ENCODE measurements around the gene ABHD2. TPM values are rescaled to one million over a fixed set of nuclear protein-coding genes. Genes with fewer than 3 reads are reported as not detected.

Gene ABHD2
- total and polyA plus RNA-seq, 9 of the 15 experiments (the other 6 are each of a cell fraction or from before 2014, with no cell fraction given) = 16.9 to 99.8 (median 47.5) TPM

DNA sequence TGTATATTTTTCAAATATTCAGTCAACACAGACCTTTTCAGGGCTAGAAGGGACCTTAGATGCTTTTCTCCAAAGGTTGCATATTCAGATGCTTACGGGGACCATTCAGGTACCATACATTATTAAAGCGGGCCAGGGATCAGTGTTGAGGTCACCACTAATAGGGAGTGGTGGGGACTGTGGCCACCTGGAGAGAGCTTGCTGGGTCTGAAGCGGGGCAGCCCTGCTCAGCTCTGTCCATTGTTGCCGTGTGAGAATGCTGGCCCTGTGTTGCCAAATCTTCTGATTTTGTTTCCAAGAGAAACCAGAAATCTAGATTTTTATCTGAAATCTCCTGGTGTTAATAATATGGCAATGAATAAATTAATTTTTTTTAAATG, 23.7 kb downstream of the ABHD2 start:
- no peak for ATAC-seq
- BruUV-seq (replicated peaks) = no TSS peak
- peaks cover 64% of the 10 kb centered on the region for H3K36me3 ChIP-seq (ENCODE audit: control insufficient read depth, insufficient read depth, low read length)
- ChIA-PET CTCF (ENCODE audit: low intra/inter-chr PET ratio) (no interaction called here), POLR2A (interaction anchor here (3.1 kb wide), 1 partner anchor 23 kb away, joined by 20 read pairs; the partner anchor contains the start of gene ABHD2)
- H3K27ac ChIP-seq (ENCODE audit: extremely low read depth, low read depth, low read length) = no peak overlapping the region
- H3K4me1 ChIP-seq (replicated peaks in 1 of 2; ENCODE audit: control insufficient read depth in 2 of 2, insufficient read depth in 2 of 2, low read length in 2 of 2) = peaks cover 4 to 45% of the 10 kb centered on the region in 2 experiments; a peak in 4 of 5 replicates
- no peak overlapping the region for H3K4me2 ChIP-seq (ENCODE audit: insufficient read depth, low read length)
- H2AFZ ChIP-seq (ENCODE audit: low read depth, low read length) = no peak overlapping the region
- H3K9me1 ChIP-seq (ENCODE audit: control insufficient read depth, insufficient read depth, low read length) = no peaks in the 10 kb centered on the region
- no peak for FAIRE-seq
- no peak overlapping the region for H3K4me3 ChIP-seq
- 79% methylated on average over 4 of the region's 4 CpGs for WGBS (ENCODE audit: insufficient coverage, low coverage, missing lambda C conversion rate)
- in situ Hi-C loops (cut with MboI) (no loop called here), intact Hi-C loops (cut with micrococcal nuclease) (no loop called here)
- H3K9me3 ChIP-seq (replicated peaks; ENCODE audit: control insufficient read depth, insufficient read depth, low read depth, low read length) = no peaks in the 10 kb centered on the region
- H4K20me1 ChIP-seq (replicated peaks; ENCODE audit: control insufficient read depth, insufficient read depth, low read length) = 0 out of 2 replicates have a peak, but pooled peaks cover under 1% of the 10 kb centered on the region
- no peak for TF ChIP-seq TAF15 (IDR thresholded peaks at IDR 0.05; ENCODE audit: low read depth, low read length)
- TF ChIP-seq SMAD4 (CRISPR knock-in tag; conservative IDR thresholded peaks at IDR 0.05) = no peak
- no peak for TF ChIP-seq MXI1 (IDR thresholded peaks at IDR 0.05; ENCODE audit: low read depth, low read length)
- no peak for TF ChIP-seq ESRRA (IDR thresholded peaks at IDR 0.05; ENCODE audit: borderline replicate concordance, low read depth)
- TF ChIP-seq, protein P1, sequence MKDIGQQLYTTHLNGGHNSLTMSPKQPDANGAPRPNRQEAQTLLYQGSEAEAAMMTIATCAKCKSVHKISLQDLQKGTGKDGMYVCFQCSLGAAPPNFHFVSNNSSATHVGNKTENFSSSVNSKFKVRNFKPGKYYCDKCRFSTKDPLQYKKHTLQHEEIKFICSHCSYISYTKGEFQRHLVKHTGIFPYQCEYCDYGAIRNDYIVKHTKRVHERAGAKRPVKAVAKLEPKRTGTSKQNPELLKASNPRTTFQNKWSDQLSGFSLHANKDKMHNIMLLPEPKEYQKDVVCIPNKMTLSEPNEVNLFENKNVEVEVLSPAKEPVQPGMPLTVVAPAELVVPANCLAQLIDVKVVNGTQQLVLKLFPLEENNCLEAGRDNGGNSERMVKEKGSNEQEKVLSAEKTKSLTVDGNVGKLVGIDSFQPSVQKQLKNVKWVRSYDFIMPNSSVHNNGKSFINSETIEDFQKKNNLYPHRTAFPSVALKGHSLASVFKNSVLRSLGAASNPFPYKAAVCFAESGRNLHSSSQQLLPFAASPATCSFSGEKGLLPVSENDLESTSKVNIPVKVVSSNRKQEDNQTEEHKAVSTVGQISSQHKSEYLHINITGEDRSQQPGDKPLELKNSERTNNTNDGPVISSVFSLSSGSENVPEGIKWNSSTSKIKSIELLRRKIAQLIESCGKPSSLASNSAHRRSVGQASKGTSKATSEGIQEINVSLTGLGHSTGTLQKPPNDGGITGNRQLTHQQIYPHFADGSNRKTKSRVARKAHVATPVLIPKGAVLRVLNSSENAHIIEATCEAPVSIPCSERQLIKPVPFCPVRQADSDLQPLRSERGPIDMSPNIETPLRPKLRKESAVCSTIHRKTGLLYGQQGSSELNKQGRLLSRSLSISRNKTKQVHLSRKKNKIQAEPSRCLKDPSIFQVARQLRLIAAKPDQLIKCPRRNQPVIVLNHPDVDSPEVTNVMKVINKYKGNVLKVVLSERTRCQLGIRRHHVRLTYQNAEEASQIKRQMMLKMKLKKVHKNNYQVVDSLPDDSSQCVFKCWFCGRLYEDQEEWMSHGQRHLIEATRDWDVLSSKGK (CRISPR knock-in tag; IDR thresholded peaks at IDR 0.05) = no peak
- no peak for TF ChIP-seq TRIM24 (IDR thresholded peaks at IDR 0.05)
- TF ChIP-seq, protein P2, sequence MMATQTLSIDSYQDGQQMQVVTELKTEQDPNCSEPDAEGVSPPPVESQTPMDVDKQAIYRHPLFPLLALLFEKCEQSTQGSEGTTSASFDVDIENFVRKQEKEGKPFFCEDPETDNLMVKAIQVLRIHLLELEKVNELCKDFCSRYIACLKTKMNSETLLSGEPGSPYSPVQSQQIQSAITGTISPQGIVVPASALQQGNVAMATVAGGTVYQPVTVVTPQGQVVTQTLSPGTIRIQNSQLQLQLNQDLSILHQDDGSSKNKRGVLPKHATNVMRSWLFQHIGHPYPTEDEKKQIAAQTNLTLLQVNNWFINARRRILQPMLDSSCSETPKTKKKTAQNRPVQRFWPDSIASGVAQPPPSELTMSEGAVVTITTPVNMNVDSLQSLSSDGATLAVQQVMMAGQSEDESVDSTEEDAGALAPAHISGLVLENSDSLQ (IDR thresholded peaks at IDR 0.05) = no peak
- H3K27me3 ChIP-seq (ENCODE audit: control insufficient read depth in 2 of 2, insufficient read depth in 2 of 2, low read length in 2 of 2) = no peaks in the 10 kb centered on the region
- DNase-seq (ENCODE audit: extremely low read depth in 1 of 4, low spot score in 3 of 4) = no peak
- H3K9ac ChIP-seq (ENCODE audit: insufficient read depth in 1 of 2, low read depth in 2 of 2, low read length in 2 of 2) = no peak overlapping the region
- H3K79me2 ChIP-seq (ENCODE audit: control insufficient read depth, insufficient read depth, low read length) = peaks cover 79% of the 10 kb centered on the region
